Activated CD8-positive, alpha-beta memory T cell treated with anti-CD3 and anti-CD28 coated beads, Interleukin-2, amount 10 ng/mL, durations not matched to agents 7 days and 5 days (primary cell): ENCODE measurements around the gene FARP1. TPM values are rescaled to one million over a fixed set of nuclear protein-coding genes. Genes with fewer than 3 reads are reported as not detected.

Source experiments
- ATAC-seq: fragments of 150-1000 bp; cut with Tn5 transposase; one replicate; pipeline ENCODE4 v1.10.0; 2021; ENCODE audit warnings: moderate library complexity
- CTCF ChIA-PET: fragments of 350-600 bp; sonication (Branson Sonifier 250); formaldehyde crosslinking; loops from one replicate; lab custom pipeline; 2021; ENCODE audit warnings: antibody characterized with exemption; lab: Charles Lee
- DNase-seq: peaks from one replicate; pipeline ENCODE4 v3.0.0-alpha.2; 2020
- H3K27ac Mint-ChIP-seq: one replicate; pipeline ENCODE4 v1.8.0; 2021; ENCODE audit warnings: mild to moderate bottlenecking, mixed read lengths
- H3K27me3 Mint-ChIP-seq: one replicate; pipeline ENCODE4 v1.8.0; 2021; ENCODE audit warnings: mixed read lengths
- H3K36me3 Mint-ChIP-seq: one replicate; pipeline ENCODE4 v1.8.0; 2021; ENCODE audit warnings: mild to moderate bottlenecking, mixed read lengths
- H3K4me1 Mint-ChIP-seq: one replicate; pipeline ENCODE4 v1.8.0; 2021; ENCODE audit warnings: mixed read lengths
- H3K4me3 Mint-ChIP-seq: one replicate; pipeline ENCODE4 v1.8.0; 2021; ENCODE audit warnings: mild to moderate bottlenecking, moderate library complexity, mixed read lengths
- H3K9me3 Mint-ChIP-seq: one replicate; pipeline ENCODE4 v1.8.0; 2022; ENCODE audit warnings: low read depth, mixed read lengths
- total RNA-seq, 2 experiments: library from RNA; stranded (reverse); gene quantifications; one replicate each; pipeline ENCODE4 v1.2.3, GENCODE V29; 2021

The FARP1 gene
- total RNA-seq, 2 experiments from 2014 or later = 0.44 to 0.87 TPM

DNA sequence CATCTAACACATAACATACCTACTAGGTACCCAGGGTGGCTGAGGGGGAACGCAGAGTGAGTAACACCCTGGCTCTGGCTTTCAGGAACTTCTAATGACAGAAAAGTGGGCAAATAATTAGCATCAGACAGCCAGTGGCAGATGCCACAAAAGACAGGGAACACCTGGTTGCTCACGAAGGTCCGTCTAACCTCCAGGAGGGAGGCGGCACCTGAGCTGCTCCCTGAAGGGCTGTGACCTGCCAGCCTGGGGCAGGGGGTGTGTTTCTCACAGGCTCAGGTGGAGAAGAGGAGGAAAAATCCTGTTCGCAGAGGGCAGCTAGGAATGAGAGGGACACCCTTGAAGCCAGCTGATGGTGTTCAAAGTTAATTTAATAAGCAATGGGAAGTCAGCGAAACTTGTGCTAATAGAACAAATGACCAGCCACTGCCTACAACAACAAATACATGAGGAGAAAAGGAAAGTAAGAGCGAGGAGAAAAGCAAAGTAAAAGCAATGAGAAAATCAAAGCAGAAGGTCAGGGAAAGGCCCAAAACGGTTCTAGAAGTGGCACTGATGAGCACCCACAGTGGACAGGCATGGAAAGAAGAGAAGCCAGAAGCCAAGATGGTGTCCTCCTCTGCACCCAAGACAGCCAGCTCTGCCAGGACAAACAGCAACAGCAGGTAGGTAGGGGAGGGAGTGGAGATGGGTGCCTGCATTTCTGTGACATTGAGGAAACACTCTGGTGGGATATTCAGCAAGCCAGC lies 346.7 kb downstream of the FARP1 start:
- CTCF ChIA-PET = interaction anchor here (0.7 to 1.4 kb wide), 2 partner anchors 16 to 163 kb away, joined by 3 read pairs; no protein-coding TSS in a partner anchor
- H3K27ac Mint-ChIP-seq = peak overlapping the region; percentile 48
- H3K4me1 Mint-ChIP-seq = peaks cover 59% of the 10 kb centered on the region
- H3K9me3 Mint-ChIP-seq = no peaks in the 10 kb centered on the region
- DNase-seq (no peak), ATAC-seq (no peak)
- H3K4me3 Mint-ChIP-seq = no peak overlapping the region
- peaks cover 6% of the 10 kb centered on the region for H3K36me3 Mint-ChIP-seq
- H3K27me3 Mint-ChIP-seq = no peaks in the 10 kb centered on the region

DNA sequence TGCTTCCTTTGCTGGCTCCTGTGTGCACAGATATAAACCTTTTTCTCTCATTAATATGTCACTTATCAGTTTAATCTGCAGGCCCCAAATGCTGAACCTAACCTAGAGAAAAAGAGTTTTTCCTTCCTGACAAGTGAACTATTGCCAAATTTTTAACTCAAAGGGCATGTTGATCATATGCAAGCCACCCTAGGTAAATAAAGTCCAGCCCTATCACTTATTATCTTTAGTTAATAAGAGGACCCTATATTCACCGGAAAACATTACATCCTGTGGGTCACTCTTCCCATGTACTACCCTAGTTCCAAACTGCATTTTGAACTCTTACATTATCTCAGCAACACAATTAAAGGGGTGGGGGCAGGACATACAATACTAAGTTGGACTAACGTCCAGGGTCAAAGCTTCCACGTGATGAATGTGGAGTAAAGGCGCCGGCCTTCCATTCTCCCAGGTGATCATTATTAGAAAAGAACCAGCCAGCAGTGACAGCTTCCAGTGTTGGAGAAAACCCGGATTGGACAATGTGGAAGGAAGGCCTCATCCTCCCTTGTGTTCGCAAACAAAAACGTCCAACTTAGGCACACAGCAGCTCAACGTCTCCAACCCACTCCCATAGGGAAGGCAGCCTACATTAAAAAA lies 347.4 kb downstream of the FARP1 start:
- no peak for DNase-seq
- ATAC-seq = no peak
- CTCF ChIA-PET = interaction anchor here (0.7 to 1.5 kb wide), 2 partner anchors 18 to 163 kb away, joined by 3 read pairs; no protein-coding TSS in a partner anchor

DNA sequence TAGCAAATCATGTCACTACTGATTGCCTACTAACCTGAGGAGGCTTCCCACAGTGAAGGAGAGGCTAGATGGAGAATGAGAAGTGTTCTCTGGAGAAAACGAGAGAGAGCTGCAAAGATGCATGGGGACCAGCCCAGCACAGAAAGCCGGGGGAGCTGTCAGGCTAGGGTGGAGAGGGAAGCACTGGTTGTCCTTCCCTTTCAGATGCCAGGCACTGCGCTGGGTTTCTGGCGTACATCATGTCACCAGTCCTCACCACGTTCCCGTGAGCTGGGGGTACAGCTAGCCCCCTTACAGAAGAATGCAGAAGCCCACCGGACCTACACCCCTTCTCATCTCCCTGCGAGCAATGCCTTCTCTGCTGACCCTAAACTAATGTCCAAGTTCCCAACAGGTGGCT lies 348.0 kb downstream of the FARP1 start:
- no peak for DNase-seq
- Mint-ChIP-seq H3K4me3 (no peak overlapping the region), H3K9me3 (no peaks in the 10 kb centered on the region), H3K4me1 (peaks cover 46% of the 10 kb centered on the region), H3K27me3 (no peaks in the 10 kb centered on the region), H3K27ac (no peak overlapping the region), H3K36me3 (peaks cover 6% of the 10 kb centered on the region)
- CTCF ChIA-PET = interaction anchor here (1.5 kb wide), 1 partner anchor 18 kb away, joined by 3 read pairs; no protein-coding TSS in a partner anchor
- ATAC-seq = no peak

More for the DNA sequence above, 347.4 kb downstream of the FARP1 start:
- Mint-ChIP-seq H3K27me3 (no peaks in the 10 kb centered on the region), H3K4me1 (peaks cover 52% of the 10 kb centered on the region), H3K27ac (no peak overlapping the region), H3K36me3 (peaks cover 6% of the 10 kb centered on the region), H3K4me3 (no peak overlapping the region), H3K9me3 (no peaks in the 10 kb centered on the region)

- Mint-ChIP-seq H3K27me3 (no peaks in the 10 kb centered on the region), H3K4me1 (peaks cover 37% of the 10 kb centered on the region), H3K36me3 (peaks cover 6% of the 10 kb centered on the region), H3K9me3 (no peaks in the 10 kb centered on the region), H3K27ac (no peak overlapping the region), H3K4me3 (no peak overlapping the region)
- CTCF ChIA-PET = interaction anchor here (1.2 kb wide), 1 partner anchor 47 kb away, joined by 3 read pairs; no protein-coding TSS in a partner anchor
- ATAC-seq (no peak), DNase-seq (no peak)
These were observed 349.6 kb downstream of the FARP1 start for GRCh38 chr13:98492335-98493041.

DNA sequence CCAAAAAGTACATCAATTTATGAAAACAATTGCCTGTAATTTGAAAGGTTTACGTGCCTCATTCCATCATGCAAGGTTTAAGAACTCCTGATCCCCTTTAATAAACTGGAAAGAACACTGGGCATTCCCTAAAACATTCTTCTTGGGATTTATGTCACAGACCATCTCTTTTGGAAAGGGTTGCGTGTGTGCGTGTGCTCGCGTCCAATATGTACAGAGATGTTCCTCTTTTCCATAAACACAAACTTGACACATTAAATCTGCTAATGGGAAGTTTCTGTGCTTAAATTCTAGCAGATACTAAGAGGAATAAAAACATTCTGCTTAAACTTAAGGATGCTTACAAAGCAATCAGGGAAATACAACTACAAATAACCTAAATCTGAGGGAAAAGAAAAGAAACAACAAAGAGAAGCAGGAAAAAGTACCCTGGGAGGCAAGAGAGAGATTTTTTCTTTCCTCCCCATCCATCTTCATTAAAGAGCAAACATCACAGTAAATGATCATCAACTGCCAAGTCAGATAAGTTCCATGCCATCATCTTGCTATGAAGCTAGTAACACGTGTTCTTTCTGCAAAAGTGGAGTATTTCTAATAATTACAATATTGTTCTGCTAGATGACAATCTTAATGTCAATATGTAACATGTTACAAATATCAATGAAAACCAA lies 350.3 kb downstream of the FARP1 start:
- CTCF ChIA-PET = interaction anchor here (1.2 kb wide), 1 partner anchor 48 kb away, joined by 3 read pairs; no protein-coding TSS in a partner anchor
- Mint-ChIP-seq H3K27ac (no peak overlapping the region), H3K36me3 (peaks cover 8% of the 10 kb centered on the region), H3K4me1 (peaks cover 38% of the 10 kb centered on the region), H3K27me3 (no peaks in the 10 kb centered on the region), H3K9me3 (no peaks in the 10 kb centered on the region), H3K4me3 (no peak overlapping the region)
- no peak for DNase-seq
- no peak for ATAC-seq

DNA sequence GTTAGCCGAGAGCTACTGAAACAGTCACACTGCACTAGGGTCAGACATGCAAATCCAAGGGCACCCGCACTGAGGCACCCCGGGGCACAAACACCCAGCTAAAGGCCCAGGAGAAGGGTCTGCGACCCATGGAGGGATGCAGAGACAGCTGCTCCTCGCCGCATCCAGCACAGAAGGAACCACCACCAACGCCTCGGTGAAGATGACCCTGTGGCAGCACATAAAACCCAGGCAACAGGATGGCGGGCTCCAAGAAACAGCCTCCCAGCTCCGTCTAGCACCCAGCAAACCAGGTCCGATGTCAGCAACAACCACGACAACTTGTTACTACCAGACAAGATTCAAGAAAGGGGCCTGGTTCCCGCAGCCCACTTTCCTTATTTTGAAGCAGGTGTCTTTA lies 351.9 kb downstream of the FARP1 start:
- DNase-seq (no peak), ATAC-seq (no peak)
- H3K36me3 Mint-ChIP-seq = peaks cover 13% of the 10 kb centered on the region
- no peak overlapping the region for H3K4me3 Mint-ChIP-seq
- CTCF ChIA-PET = interaction anchor here (1.6 to 2.3 kb wide), 2 partner anchors 9 to 12 kb away, joined by 5 read pairs; no protein-coding TSS in a partner anchor
- no peaks in the 10 kb centered on the region for H3K27me3 Mint-ChIP-seq
- H3K4me1 Mint-ChIP-seq = peaks cover 31% of the 10 kb centered on the region
- H3K9me3 Mint-ChIP-seq = no peaks in the 10 kb centered on the region
- no peak overlapping the region for H3K27ac Mint-ChIP-seq

DNA sequence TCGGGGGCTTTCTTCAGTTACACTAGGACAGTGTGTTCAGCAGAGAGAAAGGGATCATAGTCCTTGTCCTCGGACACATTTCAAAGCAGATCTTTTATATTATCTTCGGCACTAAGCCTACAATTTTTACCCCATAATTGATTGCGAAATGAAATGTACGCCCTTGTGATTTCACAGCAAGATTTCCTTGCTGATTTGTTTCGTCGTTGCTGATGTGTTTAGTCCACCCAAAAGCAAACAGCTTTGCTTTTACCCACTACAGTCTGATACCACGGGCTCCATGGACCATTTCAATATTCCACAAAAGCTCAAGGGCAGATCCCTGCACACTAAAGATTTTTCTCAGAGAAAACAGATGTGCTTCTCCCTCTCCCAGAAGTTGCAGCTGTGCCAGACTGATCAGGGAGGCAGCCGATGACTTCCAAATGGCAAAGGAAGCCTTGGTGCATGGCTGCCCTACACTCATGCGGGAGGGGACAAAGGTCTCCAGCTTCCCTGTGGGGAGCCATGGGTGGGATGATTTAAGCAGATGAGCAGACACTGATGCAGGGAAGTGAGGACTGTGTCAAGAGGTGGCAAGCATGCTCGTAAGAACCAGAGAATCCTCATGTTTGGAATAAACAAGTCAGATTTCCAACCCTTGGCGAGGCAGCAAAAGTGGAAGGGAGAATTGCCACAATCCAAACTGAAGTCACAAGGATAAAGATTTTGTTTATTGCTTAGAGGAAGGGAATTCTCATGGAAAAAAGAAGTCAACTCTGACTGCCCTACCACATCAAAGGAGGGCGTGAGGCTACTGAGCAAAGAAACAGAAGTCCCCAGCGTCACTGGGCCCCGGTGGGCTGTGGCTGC lies 353.0 kb downstream of the FARP1 start:
- CTCF ChIA-PET = interaction anchor here (1.1 to 2.3 kb wide), 3 partner anchors 8 to 15 kb away, joined by 3 to 5 read pairs (median 5); no protein-coding TSS in a partner anchor
- Mint-ChIP-seq H3K36me3 (peaks cover 14% of the 10 kb centered on the region), H3K9me3 (no peaks in the 10 kb centered on the region), H3K4me3 (no peak overlapping the region), H3K27me3 (no peaks in the 10 kb centered on the region), H3K27ac (no peak overlapping the region), H3K4me1 (peaks cover 25% of the 10 kb centered on the region)
- DNase-seq (no peak), ATAC-seq (no peak)

GRCh38 chr13:98496479-98496791 lies 353.5 kb downstream of the FARP1 start:
- Mint-ChIP-seq H3K4me1 (peaks cover 22% of the 10 kb centered on the region), H3K27me3 (no peaks in the 10 kb centered on the region), H3K9me3 (no peaks in the 10 kb centered on the region), H3K36me3 (peaks cover 12% of the 10 kb centered on the region), H3K27ac (no peak overlapping the region), H3K4me3 (no peak overlapping the region)
- ATAC-seq (no peak), DNase-seq (no peak)
- CTCF ChIA-PET = interaction anchor here (1.1 to 2.3 kb wide), 2 partner anchors 8 to 16 kb away, joined by 3 to 5 read pairs; no protein-coding TSS in a partner anchor

GRCh38 chr13:98496966-98497365 lies 354.1 kb downstream of the FARP1 start:
- DNase-seq = no peak
- peaks cover 12% of the 10 kb centered on the region for H3K36me3 Mint-ChIP-seq
- H3K27me3 Mint-ChIP-seq = no peaks in the 10 kb centered on the region
- CTCF ChIA-PET = no interaction called here
- no peak overlapping the region for H3K4me3 Mint-ChIP-seq
- no peak overlapping the region for H3K27ac Mint-ChIP-seq
- ATAC-seq = no peak
- peaks cover 21% of the 10 kb centered on the region for H3K4me1 Mint-ChIP-seq
- H3K9me3 Mint-ChIP-seq = no peaks in the 10 kb centered on the region

DNA sequence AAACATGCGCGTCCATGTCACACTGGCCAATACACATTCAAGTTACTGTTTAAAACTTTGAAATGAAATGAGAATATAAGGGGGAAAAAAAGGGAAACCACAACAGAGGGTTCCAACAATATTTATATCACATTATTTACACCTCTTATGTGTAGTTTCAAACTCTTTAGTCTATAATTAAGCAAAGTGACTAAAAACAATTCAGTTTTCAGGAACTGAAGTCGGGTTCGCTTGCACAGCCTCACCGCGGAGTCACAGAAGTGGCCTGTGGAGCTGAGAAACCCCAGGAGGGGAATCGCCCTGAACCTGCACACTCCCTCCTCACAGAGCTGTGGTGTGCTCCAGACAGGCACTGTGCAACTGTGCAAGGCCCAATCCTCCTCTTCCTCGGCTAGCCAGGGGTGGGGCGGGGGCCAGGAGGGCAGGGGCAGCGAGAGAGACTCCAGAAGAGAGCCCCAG lies 358.1 kb downstream of the FARP1 start:
- H3K9me3 Mint-ChIP-seq = no peaks in the 10 kb centered on the region
- H3K4me1 Mint-ChIP-seq = peaks cover 38% of the 10 kb centered on the region
- ATAC-seq = no peak
- H3K27me3 Mint-ChIP-seq = no peaks in the 10 kb centered on the region
- DNase-seq = no peak
- H3K36me3 Mint-ChIP-seq = peaks cover 35% of the 10 kb centered on the region
- CTCF ChIA-PET = no interaction called here
- H3K4me3 Mint-ChIP-seq = no peak overlapping the region
- H3K27ac Mint-ChIP-seq = no peak overlapping the region

DNA sequence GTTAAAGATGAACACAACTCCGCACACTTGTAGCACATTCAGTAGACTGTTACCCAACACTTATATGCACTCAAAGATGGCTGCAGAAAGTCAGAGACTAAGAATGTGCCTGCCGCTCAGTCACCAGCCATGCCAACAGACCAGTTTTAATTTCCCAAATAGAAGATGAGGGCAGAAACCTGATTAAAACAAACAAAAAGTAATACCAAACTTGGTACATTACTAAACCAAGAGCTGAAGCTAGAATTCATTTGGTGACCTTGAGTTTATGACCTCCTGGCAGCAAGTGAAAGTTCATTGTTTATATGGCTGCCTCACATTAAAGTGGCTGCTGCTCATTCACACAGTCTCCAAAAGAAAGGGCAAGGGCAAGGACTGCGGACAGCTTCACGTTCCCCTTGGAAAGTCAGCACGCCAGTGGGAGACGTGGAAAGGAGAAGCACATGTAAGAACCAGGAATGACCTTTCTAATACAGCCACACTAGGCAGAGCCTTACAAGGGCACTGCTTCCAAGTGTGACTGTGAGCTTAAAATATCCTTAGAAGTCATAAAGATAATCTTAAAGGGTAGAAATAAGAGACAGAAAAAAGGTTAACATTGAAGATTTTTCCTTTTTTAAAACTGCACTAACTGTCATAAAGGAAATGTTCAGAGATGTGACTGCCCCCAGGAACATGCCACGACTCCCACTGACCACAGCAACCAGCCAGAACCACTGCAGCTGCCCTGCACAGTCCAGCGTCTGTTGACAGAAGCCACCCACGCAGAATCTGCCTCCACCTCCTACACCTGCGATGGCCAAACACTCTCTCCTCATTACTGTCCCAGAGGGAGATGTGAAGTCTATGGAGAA lies 360.5 kb downstream of the FARP1 start:
- no peak overlapping the region for H3K27ac Mint-ChIP-seq
- no peak for DNase-seq
- peaks cover 44% of the 10 kb centered on the region for H3K36me3 Mint-ChIP-seq
- H3K4me3 Mint-ChIP-seq = no peak overlapping the region
- no peaks in the 10 kb centered on the region for H3K9me3 Mint-ChIP-seq
- H3K27me3 Mint-ChIP-seq = no peaks in the 10 kb centered on the region
- H3K4me1 Mint-ChIP-seq = peaks cover 41% of the 10 kb centered on the region
- no peak for ATAC-seq
- CTCF ChIA-PET = interaction anchor here (1.0 to 4.3 kb wide), 5 partner anchors 8 to 170 kb away, joined by 3 to 17 read pairs (median 4); no protein-coding TSS in a partner anchor
